ENCODE measurements around the gene PDE6H.

PDE6H gene

GRCh38 chr12:14975457-14975856 is 2.6 kb downstream of the PDE6H start:
- no peak for DNase-seq (ENCODE audit: low spot score)

DNA sequence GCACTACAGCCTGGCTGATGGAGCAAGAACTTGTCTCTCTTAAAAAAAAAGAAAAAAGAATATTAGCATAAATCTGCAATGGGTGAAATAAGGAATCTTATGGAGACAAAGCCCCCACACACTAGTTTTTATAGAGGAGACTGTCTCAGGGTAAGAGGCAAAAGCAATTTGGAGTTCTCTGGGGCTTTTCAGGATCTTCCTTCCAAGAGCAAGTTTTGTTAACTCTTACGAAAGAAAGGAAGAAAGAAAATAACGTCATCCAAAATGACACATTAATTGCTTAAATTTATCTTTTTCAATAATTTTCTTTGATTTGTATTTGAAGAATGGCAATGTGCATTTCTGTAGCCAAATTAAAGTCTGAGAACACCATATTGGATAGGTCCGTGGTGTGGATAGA is 3.8 kb downstream of the PDE6H start:
- no peak for DNase-seq (ENCODE audit: low spot score)

- DNase-seq (ENCODE audit: low spot score), result no peak
Measured at GRCh38 chr12:14979468-14979867, 6.6 kb downstream of the PDE6H start.

GRCh38 chr12:14981049-14981448 is 8.2 kb downstream of the PDE6H start:
- no peak for DNase-seq (ENCODE audit: low spot score)

- no peak for DNase-seq (ENCODE audit: low spot score)
Measured at GRCh38 chr12:14982562-14982961, 9.7 kb downstream of the PDE6H start.

DNA sequence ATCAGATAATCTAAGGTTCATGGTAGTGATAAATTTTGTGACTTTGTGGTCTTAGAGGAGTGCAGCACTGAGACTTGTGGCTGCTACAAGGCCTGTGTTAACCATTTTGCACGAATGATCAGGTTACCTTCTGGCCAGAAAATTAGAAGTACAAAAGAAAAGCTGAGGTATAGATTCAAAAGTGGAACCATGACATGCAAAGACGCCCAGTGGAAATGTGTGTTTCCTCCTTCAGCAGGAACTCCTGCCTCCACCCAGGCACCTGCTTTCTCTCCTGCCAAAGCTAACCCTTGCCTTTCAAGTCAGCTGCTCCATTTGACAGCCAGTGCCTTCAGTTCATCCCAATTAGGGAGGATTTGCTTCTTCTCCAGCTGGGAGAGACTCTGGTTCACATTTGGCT is 10.1 kb downstream of the PDE6H start:
- no peak for DNase-seq (ENCODE audit: low spot score)

GRCh38 chr12:14984036-14984435 is 11.2 kb downstream of the PDE6H start:
- no peak for DNase-seq (ENCODE audit: low spot score)

- DNase-seq (ENCODE audit: low spot score), result no peak
Measured at GRCh38 chr12:14984766-14985285, 12.0 kb downstream of the PDE6H start.

DNA sequence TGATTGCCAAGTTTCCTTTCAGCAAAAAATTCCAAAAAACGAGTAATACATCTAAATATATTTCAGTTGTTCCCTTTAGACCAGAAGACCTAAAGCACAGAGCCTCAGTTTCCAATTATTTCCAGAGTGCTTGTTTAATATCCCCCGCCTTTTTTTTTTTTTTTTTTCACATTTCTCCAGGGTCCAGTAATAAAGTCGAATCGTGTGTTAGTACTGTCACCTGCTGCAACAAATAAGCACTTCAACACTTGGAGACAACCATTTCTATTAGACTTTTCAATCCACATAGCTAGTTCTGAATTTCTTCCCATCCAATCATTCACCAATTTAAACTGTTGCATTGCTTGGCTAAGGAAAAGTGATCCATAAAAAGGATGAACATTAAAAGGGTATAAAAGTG is 13.6 kb downstream of the PDE6H start:
- no peak for DNase-seq (ENCODE audit: low spot score)

GRCh38 chr12:14988035-14988434 is 15.2 kb downstream of the PDE6H start:
- no peak for DNase-seq (ENCODE audit: low spot score)

DNA sequence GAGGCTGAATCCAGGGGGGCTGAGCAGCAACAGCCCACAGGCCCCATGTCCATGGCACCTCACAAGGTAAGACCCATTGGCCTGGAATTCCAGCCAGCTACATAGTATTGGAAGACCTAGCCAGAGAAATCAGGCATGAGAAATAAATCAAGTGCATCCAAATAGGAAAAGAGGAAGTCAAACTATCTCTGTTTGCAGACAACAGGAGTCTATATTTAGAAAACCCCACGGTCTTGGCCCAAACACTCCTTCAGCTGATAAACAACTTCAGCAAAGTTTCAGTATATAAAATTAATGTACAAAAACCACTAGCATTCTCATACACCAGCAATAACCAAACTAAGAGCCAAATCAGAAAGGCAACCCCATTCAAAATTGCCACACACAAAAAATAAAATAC is 16.9 kb downstream of the PDE6H start:
- DNase-seq (ENCODE audit: low spot score), result no peak

DNA sequence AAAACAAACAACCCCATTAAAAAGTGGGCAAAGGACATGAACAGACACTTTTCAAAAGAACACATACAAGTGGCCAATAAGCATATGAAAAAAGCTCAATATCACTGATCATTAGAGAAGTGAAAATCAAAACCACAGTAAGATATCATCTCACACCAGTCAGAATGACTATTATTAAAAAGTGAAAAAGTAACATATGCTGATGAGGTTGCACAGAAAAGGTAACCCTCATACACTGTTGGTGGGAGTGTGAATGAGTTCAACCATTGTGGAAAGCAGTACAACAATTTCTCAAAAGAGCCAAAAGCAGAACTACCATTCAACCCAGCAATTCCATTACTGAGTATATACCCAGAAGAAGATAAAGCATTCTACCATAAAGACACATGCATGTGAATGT is 18.2 kb downstream of the PDE6H start:
- no peak for DNase-seq (ENCODE audit: low spot score)

DNA sequence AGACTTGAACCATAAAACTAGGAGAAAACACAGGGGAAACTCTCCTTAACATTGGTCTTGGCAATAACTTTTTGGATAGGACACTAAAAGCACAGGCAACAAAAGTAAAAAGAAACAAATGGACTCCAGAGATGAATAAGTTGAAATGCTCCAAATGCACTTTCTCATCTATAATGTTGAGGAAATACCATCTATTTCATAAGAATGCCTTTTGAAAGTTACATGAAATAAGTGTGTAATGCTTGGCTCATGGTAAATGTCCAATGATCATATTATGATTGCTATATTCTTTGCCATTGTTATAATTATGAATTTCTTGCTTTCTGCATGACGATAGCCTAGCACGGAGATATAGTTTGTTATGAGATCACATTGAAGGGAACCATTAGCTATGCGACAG is 19.8 kb downstream of the PDE6H start:
- DNase-seq (ENCODE audit: low spot score), result no peak

DNA sequence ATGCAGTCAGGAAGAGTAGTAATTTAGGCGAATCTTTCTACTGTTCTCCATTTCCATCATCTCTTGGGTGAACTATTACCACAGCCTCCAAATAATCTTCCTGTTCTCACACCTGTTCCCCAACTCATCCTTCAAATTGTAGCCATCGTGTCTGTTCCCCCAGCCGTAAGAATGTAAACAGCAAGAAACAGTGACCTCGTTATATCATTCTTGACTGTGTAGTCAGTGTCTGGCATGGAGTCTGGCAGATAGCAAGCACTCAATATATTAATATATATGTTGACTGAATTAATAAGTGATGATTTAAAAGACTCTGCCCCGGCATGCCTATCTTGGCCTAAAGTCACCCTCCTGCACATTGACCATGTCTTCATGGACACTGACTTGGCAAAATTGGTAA is 20.3 kb downstream of the PDE6H start:
- DNase-seq (ENCODE audit: low spot score), result no peak

DNA sequence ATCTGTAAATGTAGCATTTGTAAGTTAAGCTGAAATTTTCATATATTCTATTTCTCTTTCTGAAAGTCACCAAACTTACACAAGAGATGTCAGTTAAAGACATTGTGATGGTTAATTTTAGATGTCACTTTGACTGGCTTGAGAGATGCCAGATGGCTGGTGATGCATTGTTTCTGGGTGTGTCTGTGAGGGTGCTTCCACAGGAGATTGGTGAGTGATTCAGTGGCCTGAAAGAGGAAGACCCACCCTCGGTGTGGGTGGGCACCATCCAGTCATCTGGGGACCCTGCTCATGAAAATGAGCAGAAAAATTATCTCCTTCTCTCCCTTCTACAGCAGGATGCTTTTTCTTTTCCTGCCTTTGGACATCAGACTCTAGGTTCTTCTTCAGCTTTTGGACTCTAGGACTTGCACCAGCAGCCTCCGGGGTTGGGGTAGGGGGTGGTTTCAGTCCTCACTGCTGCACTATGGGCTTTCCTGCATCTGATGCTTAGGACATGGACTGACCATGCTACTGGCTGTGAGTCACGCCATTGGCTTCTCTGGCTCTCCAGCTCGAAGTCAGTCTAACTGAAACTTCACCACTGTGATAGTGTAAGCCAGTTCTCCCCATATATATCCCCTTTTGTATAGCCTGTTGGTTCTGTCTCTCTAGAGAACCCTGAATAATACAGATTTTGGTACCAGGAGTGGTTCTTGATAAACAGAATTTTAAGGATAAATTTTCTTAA is 20.9 kb downstream of the PDE6H start:
- no peak for DNase-seq (ENCODE audit: low spot score)

- no peak for DNase-seq (ENCODE audit: low spot score)
Measured at GRCh38 chr12:14994610-14995009, 21.8 kb downstream of the PDE6H start.

- DNase-seq (ENCODE audit: low spot score), result peak; percentile 53
Measured at GRCh38 chr12:14995583-14996425, 23.0 kb downstream of the PDE6H start.

DNA sequence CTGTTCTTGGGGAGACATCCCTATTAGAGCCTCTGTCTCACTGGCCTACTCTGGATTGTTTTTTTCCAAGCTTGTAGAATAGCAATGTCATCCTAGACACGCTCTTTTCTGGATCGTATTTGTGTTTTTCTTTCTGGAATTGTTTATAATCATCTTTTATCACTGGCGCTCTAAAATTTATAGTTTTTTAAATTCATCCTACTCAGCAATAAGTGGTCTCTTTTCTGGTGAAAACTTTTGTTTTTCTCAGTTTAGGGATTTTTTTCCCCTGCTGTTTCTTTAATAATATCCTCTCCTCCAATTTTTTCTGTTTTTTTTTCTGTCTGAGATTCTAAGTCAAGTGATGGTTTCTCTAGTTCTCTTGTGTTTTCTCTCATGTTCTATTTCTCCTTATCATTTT is 25.2 kb downstream of the PDE6H start:
- DNase-seq (ENCODE audit: low spot score), result no peak

GRCh38 chr12:14999021-14999694 is 26.3 kb downstream of the PDE6H start:
- no peak for DNase-seq (ENCODE audit: low spot score)

DNA sequence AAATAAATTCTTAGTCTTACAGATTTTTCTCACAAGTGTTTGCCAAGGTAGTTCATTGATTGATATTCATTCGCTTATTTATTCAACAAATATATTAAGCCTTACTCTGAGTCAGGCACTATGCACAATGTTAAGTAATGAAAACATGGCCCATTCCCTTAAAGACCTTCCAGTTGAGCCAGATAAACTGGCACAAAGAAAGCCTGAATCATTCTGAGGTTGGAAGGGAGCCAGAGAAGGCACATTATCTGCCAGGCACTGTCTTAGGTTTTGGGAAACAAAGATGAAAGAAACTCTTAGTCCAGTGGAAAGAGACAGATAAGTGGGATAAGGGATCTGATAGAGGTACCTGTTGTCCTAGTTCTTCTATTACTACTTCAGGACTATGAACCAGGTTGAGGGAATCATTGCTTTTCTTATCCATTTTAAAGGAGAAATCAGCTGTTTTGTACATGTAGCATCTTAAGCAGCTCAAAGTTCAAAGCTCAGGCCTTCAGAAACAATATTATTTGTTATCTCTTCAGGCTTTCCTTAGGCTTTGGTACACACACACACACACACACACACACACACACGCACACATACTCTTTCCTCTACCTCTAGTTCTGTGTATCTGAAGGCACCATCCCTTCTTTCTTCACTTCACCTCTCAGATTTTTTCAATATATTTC is 27.0 kb downstream of the PDE6H start:
- no peak for DNase-seq (ENCODE audit: low spot score)

- no peak for DNase-seq (ENCODE audit: low spot score)
Measured at GRCh38 chr12:15000575-15000974, 27.7 kb downstream of the PDE6H start.

GRCh38 chr12:15001733-15002382 is 29.0 kb downstream of the PDE6H start:
- no peak for DNase-seq (ENCODE audit: low spot score)

Measured in kidney capillary endothelial cell (primary cell).